HL-60 (cell line): ENCODE measurements around the gene STOX2.

Experiments
- GABPA ChIP-seq: IDR thresholded peaks from 2 replicates; pipeline ENCODE4 v1.6.1; 2012; ENCODE audit warnings: low read depth
- SPI1 ChIP-seq: IDR thresholded peaks from 2 replicates; pipeline ENCODE4 v1.6.1; 2012; ENCODE audit warnings: low read depth, mild to moderate bottlenecking, borderline replicate concordance
- TF ChIP-seq, protein P1 (sequence below): IDR thresholded peaks from one replicate; pipeline ENCODE4 v1.5.1; 2011; ENCODE audit warnings: low read length, control low read depth, inconsistent platforms; ENCODE audit not compliant: insufficient read depth
- TF ChIP-seq, protein P2 (sequence below): IDR thresholded peaks from 2 replicates; pipeline ENCODE4 v1.6.1; 2012; ENCODE audit warnings: low read depth; ENCODE audit not compliant: insufficient replicate concordance

- TF ChIP-seq, protein P1, sequence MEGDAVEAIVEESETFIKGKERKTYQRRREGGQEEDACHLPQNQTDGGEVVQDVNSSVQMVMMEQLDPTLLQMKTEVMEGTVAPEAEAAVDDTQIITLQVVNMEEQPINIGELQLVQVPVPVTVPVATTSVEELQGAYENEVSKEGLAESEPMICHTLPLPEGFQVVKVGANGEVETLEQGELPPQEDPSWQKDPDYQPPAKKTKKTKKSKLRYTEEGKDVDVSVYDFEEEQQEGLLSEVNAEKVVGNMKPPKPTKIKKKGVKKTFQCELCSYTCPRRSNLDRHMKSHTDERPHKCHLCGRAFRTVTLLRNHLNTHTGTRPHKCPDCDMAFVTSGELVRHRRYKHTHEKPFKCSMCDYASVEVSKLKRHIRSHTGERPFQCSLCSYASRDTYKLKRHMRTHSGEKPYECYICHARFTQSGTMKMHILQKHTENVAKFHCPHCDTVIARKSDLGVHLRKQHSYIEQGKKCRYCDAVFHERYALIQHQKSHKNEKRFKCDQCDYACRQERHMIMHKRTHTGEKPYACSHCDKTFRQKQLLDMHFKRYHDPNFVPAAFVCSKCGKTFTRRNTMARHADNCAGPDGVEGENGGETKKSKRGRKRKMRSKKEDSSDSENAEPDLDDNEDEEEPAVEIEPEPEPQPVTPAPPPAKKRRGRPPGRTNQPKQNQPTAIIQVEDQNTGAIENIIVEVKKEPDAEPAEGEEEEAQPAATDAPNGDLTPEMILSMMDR, result no peak
- TF ChIP-seq GABPA, result no peak
- TF ChIP-seq, protein P2, sequence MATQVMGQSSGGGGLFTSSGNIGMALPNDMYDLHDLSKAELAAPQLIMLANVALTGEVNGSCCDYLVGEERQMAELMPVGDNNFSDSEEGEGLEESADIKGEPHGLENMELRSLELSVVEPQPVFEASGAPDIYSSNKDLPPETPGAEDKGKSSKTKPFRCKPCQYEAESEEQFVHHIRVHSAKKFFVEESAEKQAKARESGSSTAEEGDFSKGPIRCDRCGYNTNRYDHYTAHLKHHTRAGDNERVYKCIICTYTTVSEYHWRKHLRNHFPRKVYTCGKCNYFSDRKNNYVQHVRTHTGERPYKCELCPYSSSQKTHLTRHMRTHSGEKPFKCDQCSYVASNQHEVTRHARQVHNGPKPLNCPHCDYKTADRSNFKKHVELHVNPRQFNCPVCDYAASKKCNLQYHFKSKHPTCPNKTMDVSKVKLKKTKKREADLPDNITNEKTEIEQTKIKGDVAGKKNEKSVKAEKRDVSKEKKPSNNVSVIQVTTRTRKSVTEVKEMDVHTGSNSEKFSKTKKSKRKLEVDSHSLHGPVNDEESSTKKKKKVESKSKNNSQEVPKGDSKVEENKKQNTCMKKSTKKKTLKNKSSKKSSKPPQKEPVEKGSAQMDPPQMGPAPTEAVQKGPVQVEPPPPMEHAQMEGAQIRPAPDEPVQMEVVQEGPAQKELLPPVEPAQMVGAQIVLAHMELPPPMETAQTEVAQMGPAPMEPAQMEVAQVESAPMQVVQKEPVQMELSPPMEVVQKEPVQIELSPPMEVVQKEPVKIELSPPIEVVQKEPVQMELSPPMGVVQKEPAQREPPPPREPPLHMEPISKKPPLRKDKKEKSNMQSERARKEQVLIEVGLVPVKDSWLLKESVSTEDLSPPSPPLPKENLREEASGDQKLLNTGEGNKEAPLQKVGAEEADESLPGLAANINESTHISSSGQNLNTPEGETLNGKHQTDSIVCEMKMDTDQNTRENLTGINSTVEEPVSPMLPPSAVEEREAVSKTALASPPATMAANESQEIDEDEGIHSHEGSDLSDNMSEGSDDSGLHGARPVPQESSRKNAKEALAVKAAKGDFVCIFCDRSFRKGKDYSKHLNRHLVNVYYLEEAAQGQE, result no peak
- no peak for TF ChIP-seq SPI1
These were observed 79.5 kb downstream of the STOX2 start for GRCh38 chr4:183984566-183984965.
